K562 (cell line): ENCODE measurements around the gene CAPN7. TPM values are rescaled to one million over a fixed set of nuclear protein-coding genes. Genes with fewer than 3 reads are reported as not detected.

Experiments
- ZKSCAN1 ChIP-seq: fragments of 150-350 bp; IDR thresholded peaks from 2 replicates; pipeline ENCODE4 v1.6.1; 2016; ENCODE audit warnings: low read depth, low read length
- polyA plus RNA-seq, 8 experiments: library from polyadenylated mRNA; depleted of rRNA in 4 of 8; stranded (reverse) in 5 of 8; unstranded in 3 of 8; fragments of >200 nt; fragmentation: Nextera tagmentation in 2 of 8; fragmentation: Illumina TruSeq in 1 of 8; extraction: Ambion mirVana in 2 of 8; extraction: Trizol in 1 of 8; gene quantifications; 2 replicates each; pipeline versions ENCODE4 v1.2.1 to v1.2.3, GENCODE V29; 2011 to 2014; ENCODE audit warnings: inconsistent platforms in 1 of 8, missing spikeins in 1 of 8
- total RNA-seq, 7 experiments: library from RNA; depleted of rRNA in 6 of 7; stranded (reverse); fragments of >200 nt in 6 of 7; fragmentation: Illumina TruSeq in 2 of 7; extraction: Trizol in 2 of 7; gene quantifications; 2 replicates each; pipeline versions ENCODE4 v1.2.1 to v1.2.3, GENCODE V29; 2011 to 2021; ENCODE audit warnings: low replicate concordance in 1 of 7
- TF ChIP-seq, protein P1 (sequence below): sonication (generic); formaldehyde crosslinking; IDR thresholded peaks from 2 replicates; pipeline ENCODE4 v1.8.0; 2023; ENCODE audit warnings: missing genetic modification reagents, mild to moderate bottlenecking, borderline replicate concordance
- TF ChIP-seq, protein P2 (sequence below): fragments of 450-650 bp; IDR thresholded peaks from 2 replicates; pipeline ENCODE4 v1.6.1; 2016; ENCODE audit warnings: mild to moderate bottlenecking, moderate library complexity
- TF ChIP-seq, protein P3 (sequence below): IDR thresholded peaks from 2 replicates; pipeline ENCODE4 v1.6.1; 2012; ENCODE audit warnings: low read depth, low read length, improper control_type of control experiment, borderline replicate concordance
- TF ChIP-seq, protein P4 (sequence below): fragments of 250-450 bp; sonication (Bioruptor Pico); IDR thresholded peaks from 2 replicates; pipeline ENCODE4 v1.8.0; 2022; ENCODE audit warnings: inconsistent platforms, mild to moderate bottlenecking, moderate library complexity, borderline replicate concordance

Gene CAPN7
- total and polyA plus RNA-seq, 9 of the 15 experiments (the other 6 are each of a cell fraction or from before 2014, with no cell fraction given) = 6.5 to 42.7 (median 32.7) TPM

DNA sequence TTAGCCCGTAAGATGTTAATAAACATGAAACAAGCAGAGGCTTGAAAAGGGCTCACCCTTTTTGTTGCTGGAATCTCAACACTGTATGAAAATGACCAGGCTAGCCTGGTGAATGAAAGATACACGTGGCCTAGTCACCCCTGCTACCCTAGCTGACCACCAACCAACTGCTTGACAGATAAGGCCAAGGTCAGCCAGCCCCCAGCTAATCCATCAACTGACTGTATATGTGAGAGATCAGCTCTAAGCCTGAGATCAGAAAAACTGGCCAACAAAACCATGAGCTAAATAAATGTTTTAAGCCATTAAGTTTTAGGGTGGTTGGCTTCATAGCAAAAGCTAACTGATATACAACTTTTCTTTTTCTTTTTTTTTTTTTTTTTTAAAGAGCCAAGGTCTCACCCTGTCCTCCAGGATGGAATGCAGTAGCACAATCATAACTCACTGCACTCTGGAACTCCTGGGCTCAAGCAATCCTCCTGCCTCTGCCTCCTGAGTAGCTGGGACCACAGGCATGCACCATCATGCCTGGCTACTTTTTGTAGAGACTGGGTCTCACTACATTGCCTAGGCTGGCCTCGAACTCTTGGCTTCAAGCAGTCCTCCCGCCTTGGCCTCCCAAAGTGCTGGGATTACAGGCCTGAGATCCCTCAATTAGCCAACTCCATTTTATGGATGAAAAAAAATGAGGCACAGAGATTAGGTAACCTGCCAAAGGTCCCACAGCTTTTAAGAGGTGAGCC is 91.7 kb downstream of the CAPN7 start (continued):
- TF ChIP-seq, protein P1, sequence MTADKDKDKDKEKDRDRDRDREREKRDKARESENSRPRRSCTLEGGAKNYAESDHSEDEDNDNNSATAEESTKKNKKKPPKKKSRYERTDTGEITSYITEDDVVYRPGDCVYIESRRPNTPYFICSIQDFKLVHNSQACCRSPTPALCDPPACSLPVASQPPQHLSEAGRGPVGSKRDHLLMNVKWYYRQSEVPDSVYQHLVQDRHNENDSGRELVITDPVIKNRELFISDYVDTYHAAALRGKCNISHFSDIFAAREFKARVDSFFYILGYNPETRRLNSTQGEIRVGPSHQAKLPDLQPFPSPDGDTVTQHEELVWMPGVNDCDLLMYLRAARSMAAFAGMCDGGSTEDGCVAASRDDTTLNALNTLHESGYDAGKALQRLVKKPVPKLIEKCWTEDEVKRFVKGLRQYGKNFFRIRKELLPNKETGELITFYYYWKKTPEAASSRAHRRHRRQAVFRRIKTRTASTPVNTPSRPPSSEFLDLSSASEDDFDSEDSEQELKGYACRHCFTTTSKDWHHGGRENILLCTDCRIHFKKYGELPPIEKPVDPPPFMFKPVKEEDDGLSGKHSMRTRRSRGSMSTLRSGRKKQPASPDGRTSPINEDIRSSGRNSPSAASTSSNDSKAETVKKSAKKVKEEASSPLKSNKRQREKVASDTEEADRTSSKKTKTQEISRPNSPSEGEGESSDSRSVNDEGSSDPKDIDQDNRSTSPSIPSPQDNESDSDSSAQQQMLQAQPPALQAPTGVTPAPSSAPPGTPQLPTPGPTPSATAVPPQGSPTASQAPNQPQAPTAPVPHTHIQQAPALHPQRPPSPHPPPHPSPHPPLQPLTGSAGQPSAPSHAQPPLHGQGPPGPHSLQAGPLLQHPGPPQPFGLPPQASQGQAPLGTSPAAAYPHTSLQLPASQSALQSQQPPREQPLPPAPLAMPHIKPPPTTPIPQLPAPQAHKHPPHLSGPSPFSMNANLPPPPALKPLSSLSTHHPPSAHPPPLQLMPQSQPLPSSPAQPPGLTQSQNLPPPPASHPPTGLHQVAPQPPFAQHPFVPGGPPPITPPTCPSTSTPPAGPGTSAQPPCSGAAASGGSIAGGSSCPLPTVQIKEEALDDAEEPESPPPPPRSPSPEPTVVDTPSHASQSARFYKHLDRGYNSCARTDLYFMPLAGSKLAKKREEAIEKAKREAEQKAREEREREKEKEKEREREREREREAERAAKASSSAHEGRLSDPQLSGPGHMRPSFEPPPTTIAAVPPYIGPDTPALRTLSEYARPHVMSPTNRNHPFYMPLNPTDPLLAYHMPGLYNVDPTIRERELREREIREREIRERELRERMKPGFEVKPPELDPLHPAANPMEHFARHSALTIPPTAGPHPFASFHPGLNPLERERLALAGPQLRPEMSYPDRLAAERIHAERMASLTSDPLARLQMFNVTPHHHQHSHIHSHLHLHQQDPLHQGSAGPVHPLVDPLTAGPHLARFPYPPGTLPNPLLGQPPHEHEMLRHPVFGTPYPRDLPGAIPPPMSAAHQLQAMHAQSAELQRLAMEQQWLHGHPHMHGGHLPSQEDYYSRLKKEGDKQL (CRISPR knock-in tag) = no peak
- TF ChIP-seq, protein P2, sequence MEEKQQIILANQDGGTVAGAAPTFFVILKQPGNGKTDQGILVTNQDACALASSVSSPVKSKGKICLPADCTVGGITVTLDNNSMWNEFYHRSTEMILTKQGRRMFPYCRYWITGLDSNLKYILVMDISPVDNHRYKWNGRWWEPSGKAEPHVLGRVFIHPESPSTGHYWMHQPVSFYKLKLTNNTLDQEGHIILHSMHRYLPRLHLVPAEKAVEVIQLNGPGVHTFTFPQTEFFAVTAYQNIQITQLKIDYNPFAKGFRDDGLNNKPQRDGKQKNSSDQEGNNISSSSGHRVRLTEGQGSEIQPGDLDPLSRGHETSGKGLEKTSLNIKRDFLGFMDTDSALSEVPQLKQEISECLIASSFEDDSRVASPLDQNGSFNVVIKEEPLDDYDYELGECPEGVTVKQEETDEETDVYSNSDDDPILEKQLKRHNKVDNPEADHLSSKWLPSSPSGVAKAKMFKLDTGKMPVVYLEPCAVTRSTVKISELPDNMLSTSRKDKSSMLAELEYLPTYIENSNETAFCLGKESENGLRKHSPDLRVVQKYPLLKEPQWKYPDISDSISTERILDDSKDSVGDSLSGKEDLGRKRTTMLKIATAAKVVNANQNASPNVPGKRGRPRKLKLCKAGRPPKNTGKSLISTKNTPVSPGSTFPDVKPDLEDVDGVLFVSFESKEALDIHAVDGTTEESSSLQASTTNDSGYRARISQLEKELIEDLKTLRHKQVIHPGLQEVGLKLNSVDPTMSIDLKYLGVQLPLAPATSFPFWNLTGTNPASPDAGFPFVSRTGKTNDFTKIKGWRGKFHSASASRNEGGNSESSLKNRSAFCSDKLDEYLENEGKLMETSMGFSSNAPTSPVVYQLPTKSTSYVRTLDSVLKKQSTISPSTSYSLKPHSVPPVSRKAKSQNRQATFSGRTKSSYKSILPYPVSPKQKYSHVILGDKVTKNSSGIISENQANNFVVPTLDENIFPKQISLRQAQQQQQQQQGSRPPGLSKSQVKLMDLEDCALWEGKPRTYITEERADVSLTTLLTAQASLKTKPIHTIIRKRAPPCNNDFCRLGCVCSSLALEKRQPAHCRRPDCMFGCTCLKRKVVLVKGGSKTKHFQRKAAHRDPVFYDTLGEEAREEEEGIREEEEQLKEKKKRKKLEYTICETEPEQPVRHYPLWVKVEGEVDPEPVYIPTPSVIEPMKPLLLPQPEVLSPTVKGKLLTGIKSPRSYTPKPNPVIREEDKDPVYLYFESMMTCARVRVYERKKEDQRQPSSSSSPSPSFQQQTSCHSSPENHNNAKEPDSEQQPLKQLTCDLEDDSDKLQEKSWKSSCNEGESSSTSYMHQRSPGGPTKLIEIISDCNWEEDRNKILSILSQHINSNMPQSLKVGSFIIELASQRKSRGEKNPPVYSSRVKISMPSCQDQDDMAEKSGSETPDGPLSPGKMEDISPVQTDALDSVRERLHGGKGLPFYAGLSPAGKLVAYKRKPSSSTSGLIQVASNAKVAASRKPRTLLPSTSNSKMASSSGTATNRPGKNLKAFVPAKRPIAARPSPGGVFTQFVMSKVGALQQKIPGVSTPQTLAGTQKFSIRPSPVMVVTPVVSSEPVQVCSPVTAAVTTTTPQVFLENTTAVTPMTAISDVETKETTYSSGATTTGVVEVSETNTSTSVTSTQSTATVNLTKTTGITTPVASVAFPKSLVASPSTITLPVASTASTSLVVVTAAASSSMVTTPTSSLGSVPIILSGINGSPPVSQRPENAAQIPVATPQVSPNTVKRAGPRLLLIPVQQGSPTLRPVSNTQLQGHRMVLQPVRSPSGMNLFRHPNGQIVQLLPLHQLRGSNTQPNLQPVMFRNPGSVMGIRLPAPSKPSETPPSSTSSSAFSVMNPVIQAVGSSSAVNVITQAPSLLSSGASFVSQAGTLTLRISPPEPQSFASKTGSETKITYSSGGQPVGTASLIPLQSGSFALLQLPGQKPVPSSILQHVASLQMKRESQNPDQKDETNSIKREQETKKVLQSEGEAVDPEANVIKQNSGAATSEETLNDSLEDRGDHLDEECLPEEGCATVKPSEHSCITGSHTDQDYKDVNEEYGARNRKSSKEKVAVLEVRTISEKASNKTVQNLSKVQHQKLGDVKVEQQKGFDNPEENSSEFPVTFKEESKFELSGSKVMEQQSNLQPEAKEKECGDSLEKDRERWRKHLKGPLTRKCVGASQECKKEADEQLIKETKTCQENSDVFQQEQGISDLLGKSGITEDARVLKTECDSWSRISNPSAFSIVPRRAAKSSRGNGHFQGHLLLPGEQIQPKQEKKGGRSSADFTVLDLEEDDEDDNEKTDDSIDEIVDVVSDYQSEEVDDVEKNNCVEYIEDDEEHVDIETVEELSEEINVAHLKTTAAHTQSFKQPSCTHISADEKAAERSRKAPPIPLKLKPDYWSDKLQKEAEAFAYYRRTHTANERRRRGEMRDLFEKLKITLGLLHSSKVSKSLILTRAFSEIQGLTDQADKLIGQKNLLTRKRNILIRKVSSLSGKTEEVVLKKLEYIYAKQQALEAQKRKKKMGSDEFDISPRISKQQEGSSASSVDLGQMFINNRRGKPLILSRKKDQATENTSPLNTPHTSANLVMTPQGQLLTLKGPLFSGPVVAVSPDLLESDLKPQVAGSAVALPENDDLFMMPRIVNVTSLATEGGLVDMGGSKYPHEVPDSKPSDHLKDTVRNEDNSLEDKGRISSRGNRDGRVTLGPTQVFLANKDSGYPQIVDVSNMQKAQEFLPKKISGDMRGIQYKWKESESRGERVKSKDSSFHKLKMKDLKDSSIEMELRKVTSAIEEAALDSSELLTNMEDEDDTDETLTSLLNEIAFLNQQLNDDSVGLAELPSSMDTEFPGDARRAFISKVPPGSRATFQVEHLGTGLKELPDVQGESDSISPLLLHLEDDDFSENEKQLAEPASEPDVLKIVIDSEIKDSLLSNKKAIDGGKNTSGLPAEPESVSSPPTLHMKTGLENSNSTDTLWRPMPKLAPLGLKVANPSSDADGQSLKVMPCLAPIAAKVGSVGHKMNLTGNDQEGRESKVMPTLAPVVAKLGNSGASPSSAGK = peak; percentile 39; the same call in 1 of the 2 replicates
- 0 out of 2 replicates have a peak, but pooled peaks have one; percentile 34 for TF ChIP-seq ZKSCAN1
- TF ChIP-seq, protein P3, sequence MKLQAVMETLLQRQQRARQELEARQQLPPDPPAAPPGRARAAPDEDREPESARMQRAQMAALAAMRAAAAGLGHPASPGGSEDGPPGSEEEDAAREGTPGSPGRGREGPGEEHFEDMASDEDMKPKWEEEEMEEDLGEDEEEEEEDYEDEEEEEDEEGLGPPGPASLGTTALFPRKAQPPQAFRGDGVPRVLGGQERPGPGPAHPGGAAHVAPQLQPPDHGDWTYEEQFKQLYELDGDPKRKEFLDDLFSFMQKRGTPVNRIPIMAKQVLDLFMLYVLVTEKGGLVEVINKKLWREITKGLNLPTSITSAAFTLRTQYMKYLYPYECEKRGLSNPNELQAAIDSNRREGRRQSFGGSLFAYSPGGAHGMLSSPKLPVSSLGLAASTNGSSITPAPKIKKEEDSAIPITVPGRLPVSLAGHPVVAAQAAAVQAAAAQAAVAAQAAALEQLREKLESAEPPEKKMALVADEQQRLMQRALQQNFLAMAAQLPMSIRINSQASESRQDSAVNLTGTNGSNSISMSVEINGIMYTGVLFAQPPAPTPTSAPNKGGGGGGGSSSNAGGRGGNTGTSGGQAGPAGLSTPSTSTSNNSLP = 0 out of 2 replicates have a peak, but pooled peaks have one; percentile 51
- TF ChIP-seq, protein P4, sequence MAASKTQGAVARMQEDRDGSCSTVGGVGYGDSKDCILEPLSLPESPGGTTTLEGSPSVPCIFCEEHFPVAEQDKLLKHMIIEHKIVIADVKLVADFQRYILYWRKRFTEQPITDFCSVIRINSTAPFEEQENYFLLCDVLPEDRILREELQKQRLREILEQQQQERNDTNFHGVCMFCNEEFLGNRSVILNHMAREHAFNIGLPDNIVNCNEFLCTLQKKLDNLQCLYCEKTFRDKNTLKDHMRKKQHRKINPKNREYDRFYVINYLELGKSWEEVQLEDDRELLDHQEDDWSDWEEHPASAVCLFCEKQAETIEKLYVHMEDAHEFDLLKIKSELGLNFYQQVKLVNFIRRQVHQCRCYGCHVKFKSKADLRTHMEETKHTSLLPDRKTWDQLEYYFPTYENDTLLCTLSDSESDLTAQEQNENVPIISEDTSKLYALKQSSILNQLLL (CRISPR knock-in tag) = no peak
